Activated naive CD4-positive, alpha-beta T cell (primary cell): ENCODE data around the gene CDC42SE1.
"Not testable (repeated sequence)": the region's sequence is repeated elsewhere in the genome, so short reads cannot be mapped to it uniquely, and the experiment has no call there.

Source experiments
- DNase-seq, 4 experiments: peaks; one replicate each; lab custom pipeline; 2025; lab: John Stamatoyannopoulos, UW

CDC42SE1 gene

GRCh38 chr1:151059109-151060006, at the start of gene CDC42SE1:
Gene CDC42SE1 (minus strand): TSS chr1:151059622. CDS start chr1:151055730, 3,892 bp downstream.
- peak; percentile 46 to 76 (median 62) for DNase-seq

GRCh38 chr1:151108331-151108730, 48.9 kb upstream of the CDC42SE1 start:
- DNase-seq: no peak

- DNase-seq: no peak
Observed at GRCh38 chr1:151106894-151107293, 47.5 kb upstream of the CDC42SE1 start.

- DNase-seq: no peak
Observed at GRCh38 chr1:151104630-151105029, 45.2 kb upstream of the CDC42SE1 start.

DNA sequence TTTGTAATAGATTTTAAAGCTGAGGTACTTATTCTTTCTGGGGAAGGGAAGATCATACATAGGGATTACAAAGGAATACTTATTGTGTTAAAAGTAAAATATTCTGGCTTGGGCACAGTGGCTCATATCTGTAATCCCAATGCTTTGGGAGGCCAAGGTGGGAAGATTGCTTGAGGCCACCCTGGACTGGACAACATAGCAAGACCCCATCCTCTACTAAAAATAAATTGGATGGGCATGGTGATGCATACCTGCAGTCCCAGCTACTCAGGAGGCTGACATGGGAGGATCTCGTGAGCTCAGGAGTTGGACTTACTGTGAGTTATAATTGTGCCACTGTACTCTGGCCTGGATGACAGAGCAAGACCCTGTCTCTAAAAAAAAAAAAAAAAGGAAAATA, 38.7 kb upstream of the CDC42SE1 start:
- DNase-seq: no peak

GRCh38 chr1:151097426-151097825, 38.0 kb upstream of the CDC42SE1 start:
- DNase-seq: not testable (repeated sequence)

DNA sequence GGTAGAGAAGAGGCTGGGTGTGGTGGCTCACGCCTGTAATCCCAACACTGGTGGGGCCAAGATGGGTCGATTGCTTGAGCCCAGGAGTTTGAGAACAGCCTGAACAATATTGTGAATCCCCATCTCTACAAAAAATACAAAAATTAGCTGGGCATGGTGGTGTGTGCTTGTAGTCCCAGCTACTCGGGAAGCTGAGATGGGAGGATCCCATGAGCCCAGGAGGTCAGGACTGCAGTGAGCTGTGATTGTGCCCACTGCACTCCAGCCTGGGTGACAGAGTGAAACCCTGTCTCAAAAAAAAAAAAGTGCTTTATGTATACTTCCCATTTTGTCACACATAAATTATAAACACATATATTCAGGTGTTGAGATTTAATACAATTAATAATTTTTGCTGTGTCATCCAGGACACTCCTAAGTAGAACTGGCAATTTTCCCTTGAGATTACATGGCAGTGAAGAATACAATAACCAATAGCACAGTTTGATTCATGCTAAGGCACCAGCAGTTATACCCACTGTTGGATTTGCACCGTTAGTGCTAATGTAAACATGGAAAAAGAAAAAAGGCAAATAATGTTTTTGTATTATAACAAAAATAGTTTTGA, 26.6 kb upstream of the CDC42SE1 start:
- DNase-seq: no peak

- DNase-seq: no peak
Observed at GRCh38 chr1:151072224-151072623, 12.8 kb upstream of the CDC42SE1 start.

DNA sequence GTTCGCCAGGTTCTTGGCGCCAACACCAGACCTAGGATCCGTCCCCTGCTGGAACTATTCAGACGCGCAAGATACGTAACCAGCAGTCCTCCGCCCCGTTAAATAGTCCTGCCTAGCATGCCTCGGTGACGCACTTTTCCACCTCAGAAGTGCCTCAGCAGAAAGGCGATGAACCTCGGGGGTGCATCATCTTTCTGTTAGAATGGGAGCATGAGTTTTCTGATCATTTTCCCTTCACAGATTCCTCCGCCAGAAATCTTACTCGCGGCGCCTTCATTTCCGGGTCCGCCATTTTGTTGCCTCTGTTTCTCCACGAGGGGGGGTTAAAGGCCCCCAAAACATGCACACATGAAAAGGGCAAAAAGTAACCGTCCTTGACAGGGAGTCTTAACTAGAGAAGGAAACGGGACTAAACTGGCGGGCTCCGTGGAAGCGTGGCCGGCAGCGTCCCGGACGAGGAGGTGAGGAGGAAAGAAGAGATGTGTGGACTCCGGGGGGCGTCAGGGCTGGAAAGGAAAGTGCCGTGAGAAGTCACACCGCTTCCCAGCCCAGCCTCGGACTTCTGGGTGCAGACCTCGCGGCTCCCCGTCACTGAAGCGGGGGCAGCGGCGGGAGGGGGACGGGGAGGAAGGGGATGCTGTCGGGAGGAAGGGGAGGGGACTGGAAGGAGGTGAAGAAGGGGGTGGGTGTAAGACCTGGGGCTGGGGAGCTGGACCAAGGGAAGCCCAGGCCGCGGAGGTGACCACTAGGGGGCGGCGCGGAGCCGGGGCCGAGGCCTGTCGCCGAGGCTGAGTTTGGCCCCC, 11.3 kb upstream of the CDC42SE1 start, which contains the start of gene GABPB2:
TSS of gene GABPB2 (plus strand) at position 288 of the 803 bp plus-strand sequence. CDS start 17,429 bp downstream, outside the sequence.
- DNase-seq: peak; percentile 65 to 77 (median 68)

DNA sequence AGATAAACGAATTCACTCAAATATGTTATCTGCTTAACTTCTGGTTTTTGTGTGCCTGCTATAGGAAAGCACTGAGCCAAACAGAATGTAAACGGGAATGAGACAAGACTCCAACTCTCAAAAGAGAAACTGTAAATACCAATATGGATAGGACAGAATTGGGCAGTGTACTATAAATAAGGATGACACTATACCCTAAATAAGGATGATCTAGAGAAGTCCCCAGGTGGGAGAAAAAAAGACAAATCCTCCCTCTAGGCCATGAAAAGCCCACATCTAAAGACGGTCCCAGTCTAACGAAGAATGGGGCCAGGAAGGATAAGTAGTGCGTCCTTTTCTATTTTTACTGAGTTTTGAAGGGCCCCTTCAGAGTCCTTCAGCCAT, 9.7 kb upstream of the CDC42SE1 start:
- no peak for DNase-seq

DNA sequence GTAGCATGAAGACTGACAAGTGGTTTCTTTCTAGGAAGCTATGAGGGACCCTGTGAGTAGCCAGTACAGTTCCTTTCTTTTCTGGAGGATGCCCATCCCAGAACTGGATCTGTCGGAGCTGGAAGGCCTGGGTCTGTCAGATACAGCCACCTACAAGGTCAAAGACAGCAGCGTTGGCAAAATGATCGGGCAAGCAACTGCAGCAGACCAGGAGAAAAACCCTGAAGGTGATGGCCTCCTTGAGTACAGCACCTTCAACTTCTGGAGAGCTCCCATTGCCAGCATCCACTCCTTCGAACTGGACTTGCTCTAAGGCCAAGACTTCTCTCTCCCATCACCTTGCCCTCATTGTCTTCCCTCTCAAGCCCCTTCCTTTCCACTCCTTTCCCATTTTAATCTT, 7.8 kb upstream of the CDC42SE1 start:
- DNase-seq: no peak

DNA sequence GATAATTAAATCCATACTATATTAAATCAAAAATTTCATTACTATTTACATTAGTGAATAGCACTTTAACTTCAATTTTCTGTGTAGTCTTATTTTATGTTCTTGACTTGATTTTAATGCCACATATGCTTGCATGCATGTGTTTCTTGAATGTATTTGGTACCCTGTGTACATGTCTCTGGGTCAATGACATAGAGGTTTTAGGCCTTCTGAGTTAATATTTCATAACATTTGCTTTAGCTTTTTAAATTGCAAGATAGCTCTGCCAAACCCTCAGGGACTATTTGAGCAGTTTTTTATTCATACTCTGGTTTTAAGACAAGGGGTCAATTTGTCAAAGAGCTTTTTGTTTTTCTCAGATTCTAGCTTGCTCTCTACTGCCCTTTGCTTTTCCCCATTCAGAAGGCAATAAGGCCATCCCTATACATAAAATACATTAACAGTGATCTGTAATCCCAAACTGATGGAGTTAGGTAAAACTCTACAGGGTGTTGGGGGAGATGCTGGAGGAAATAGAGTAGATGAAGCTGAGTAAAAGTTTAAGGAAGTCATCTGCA, 5.7 kb upstream of the CDC42SE1 start:
- DNase-seq: no peak

DNA sequence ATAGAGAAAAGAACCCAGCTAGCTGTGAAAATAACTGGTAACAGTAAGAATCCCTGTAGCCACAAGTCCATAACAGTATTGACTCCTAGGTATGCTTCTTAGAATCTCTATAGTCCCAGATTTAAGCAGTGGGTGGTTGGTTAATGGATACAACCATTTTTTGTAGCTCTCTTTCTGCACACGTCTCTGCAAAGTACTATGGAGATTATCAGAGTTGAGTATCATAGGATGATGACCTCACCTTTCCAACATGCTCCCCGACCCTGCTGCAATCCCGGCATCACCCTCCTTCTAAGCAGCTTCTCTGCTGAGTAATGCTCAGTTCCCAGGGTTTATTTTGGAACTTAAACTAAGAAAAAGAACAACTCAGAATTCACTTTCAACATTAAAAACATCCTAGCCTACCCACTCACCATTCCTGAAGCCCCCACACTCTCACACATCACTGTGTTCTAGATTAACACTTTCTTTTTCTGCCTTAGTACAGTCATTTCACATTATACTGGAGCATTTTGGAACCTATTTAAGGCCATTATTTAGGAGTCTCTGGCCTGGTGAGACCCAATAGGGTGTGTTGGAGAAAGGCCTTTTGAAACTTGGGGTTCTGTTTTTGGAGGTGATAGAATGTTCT, 3.4 kb upstream of the CDC42SE1 start:
- no peak for DNase-seq

DNA sequence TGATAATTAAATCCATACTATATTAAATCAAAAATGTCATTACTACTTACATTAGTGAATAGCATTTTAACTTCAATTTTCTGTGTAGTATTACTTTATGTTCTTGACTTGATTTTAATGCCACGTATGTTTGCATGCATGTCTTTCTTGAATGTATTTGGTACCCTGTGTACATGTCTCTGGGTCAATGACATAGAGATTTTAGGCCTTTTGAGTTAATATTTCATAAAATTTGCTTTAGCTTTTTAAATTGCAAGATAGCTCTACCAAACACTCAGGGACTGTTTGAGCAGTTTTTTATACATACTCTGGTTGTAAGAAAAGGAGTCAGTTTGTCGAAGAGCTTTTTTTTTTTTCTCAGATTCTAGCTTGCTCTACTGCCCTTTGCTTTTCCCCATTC, 2.3 kb upstream of the CDC42SE1 start:
- no peak for DNase-seq

DNA sequence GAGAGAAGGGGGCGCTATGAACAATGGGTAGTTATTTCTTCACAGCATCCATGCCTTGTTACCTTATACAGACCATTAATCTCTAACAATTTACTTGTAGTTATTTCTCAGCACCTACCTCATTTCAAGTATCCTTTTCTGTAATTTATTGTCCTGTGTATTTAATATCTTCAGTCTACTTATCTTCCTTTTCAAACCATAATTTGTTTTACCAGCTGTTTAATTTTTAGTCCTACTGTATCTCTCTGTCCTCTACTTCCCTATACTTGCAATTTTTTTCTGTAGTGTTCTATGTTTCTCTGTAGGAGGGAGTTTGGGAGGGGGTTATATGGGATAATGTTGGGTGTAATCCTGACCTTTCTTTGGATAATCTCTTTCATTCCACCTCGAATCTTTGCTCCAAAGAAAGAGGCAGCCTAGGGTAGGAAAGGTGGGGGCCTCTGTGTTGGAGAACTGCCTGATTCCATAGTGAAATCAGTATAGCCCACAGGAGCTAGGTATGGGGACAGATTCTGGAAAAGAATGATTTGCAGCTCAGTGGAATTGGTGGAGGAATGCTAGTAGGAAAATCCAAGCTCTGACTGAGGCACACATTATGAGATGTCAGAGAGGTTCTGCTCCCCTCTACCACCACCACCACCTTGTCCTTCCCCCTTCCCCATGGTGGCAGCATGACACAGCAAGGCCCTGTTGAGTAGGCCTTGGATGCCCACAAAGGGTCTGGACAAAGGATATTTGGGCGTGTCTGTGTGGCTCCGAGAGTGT, 1.4 kb upstream of the CDC42SE1 start:
- DNase-seq: no peak

DNA sequence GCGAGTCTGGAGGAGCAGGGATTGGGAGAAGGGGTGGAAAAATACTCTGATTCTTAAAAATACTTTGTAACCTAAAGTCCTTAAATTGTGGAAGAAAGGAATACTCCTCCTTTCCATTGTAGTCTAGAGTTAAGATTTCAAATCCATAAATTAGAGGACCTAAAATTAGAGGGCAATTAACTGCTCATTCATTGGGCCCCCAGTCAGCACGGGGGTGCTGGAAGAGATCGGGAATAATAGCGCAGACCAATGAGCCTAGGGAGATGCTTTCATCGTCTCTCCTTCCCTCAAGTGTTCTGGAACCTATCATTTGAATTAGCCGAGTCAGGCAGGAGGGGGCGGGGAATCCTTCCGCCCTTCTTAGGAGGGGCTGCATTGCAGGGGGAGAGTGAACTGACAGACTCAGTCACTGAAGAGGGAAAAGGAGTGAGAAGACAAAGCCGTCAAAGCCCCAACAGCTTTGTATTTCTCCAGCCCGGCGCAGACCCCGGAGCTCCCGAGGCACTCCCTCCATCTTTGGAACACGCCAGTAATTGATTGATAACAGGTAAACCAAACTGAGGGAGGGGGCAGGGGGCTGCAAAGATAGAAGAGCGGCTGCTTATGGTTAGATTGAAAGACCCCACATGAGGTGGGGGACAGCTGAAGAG, 710 bp upstream of the CDC42SE1 start, which contains the start of gene MLLT11:
TSS of gene MLLT11 (plus strand) at position 391 of the 650 bp plus-strand sequence. CDS start 6,828 bp downstream, outside the sequence.
- no peak for DNase-seq

- no peak for DNase-seq
Observed at GRCh38 chr1:151058692-151059091, 730 bp downstream of the CDC42SE1 start.

- no peak for DNase-seq
Observed at GRCh38 chr1:151056149-151056548, 3.3 kb downstream of the CDC42SE1 start.

GRCh38 chr1:151055581-151055980, 3.8 kb downstream of the CDC42SE1 start:
- DNase-seq: no peak

- DNase-seq: no peak
Observed at GRCh38 chr1:151054971-151055547, 4.4 kb downstream of the CDC42SE1 start.
